ENCODE results near the gene KCNJ11.

GRCh38 chr11:17423533-17424310, 35.3 kb upstream of the KCNJ11 start:
- TF ChIP-seq CTCF (IDR thresholded peaks at IDR 0.05) (no peak), ZFX (IDR thresholded peaks at IDR 0.05; ENCODE audit: borderline replicate concordance) (no peak)
